HL-60 (cell line): ENCODE data around the gene PERM1.
A peak's percentile ranks its signal among the peaks of the same experiment; 100 is the strongest.

Source experiments
- DNase-seq, 2 experiments: peaks; one replicate each; pipeline ENCODE4 v3.0.0-alpha.2; 2010 to 2020; ENCODE audit warnings: low read depth in 1 of 2, low spot score in 1 of 2
- H3K27ac ChIP-seq: fragments of 250-450 bp; sonication (Bioruptor Pico); replicated peaks from 2 replicates; pipeline ENCODE4 v1.5.1; 2020; ENCODE audit warnings: mild to moderate bottlenecking, moderate library complexity
- H3K27me3 ChIP-seq: fragments of 250-450 bp; sonication (Bioruptor Pico); 2 replicates; pipeline ENCODE4 v1.5.1; 2021; ENCODE audit warnings: mild to moderate bottlenecking, moderate library complexity; ENCODE audit not compliant: insufficient read depth, poor library complexity, severe bottlenecking
- H3K4me3 ChIP-seq: replicated peaks from 2 replicates; pipeline ENCODE4 v1.5.1; 2011; ENCODE audit warnings: mild to moderate bottlenecking, control low read depth, low read length; ENCODE audit not compliant: insufficient read depth
- GABPA ChIP-seq: IDR thresholded peaks from 2 replicates; pipeline ENCODE4 v1.6.1; 2012; ENCODE audit warnings: low read depth
- POLR2AphosphoS5 ChIP-seq: IDR thresholded peaks from 2 replicates; pipeline ENCODE4 v1.6.1; 2012; ENCODE audit warnings: low read depth
- REST ChIP-seq: IDR thresholded peaks from 2 replicates; pipeline ENCODE4 v1.6.1; 2012; ENCODE audit warnings: low read depth; ENCODE audit not compliant: insufficient replicate concordance
- SPI1 ChIP-seq: IDR thresholded peaks from 2 replicates; pipeline ENCODE4 v1.6.1; 2012; ENCODE audit warnings: low read depth, mild to moderate bottlenecking, borderline replicate concordance
- TF ChIP-seq, protein P1 (sequence below): IDR thresholded peaks from one replicate; pipeline ENCODE4 v1.5.1; 2011; ENCODE audit warnings: low read length, control low read depth, inconsistent platforms; ENCODE audit not compliant: insufficient read depth

PERM1 gene

GRCh38 chr1:975896-976683 lies 5.8 kb downstream of the PERM1 start:
- no peak for TF ChIP-seq GABPA
- TF ChIP-seq, protein P1, sequence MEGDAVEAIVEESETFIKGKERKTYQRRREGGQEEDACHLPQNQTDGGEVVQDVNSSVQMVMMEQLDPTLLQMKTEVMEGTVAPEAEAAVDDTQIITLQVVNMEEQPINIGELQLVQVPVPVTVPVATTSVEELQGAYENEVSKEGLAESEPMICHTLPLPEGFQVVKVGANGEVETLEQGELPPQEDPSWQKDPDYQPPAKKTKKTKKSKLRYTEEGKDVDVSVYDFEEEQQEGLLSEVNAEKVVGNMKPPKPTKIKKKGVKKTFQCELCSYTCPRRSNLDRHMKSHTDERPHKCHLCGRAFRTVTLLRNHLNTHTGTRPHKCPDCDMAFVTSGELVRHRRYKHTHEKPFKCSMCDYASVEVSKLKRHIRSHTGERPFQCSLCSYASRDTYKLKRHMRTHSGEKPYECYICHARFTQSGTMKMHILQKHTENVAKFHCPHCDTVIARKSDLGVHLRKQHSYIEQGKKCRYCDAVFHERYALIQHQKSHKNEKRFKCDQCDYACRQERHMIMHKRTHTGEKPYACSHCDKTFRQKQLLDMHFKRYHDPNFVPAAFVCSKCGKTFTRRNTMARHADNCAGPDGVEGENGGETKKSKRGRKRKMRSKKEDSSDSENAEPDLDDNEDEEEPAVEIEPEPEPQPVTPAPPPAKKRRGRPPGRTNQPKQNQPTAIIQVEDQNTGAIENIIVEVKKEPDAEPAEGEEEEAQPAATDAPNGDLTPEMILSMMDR: peak; percentile 22
- Histone ChIP-seq H3K27me3 (peaks cover 27% of the 10 kb centered on the region), H3K4me3 (no peak overlapping the region), H3K27ac (no peak overlapping the region)
- DNase-seq: peak in 1 of 2 experiments; percentile 68

GRCh38 chr1:975365-975764 lies 6.5 kb downstream of the PERM1 start:
- Histone ChIP-seq H3K27me3 (peaks cover 30% of the 10 kb centered on the region), H3K27ac (no peak overlapping the region), H3K4me3 (no peak overlapping the region)
- DNase-seq: no peak
- TF ChIP-seq GABPA (no peak), SPI1 (no peak), POLR2AphosphoS5 (no peak)
- TF ChIP-seq, protein P1: no peak

- Histone ChIP-seq H3K27ac (no peak overlapping the region), H3K4me3 (no peak overlapping the region), H3K27me3 (peaks cover 26% of the 10 kb centered on the region)
- TF ChIP-seq POLR2AphosphoS5 (no peak), SPI1 (no peak), GABPA (no peak), REST (no peak)
- TF ChIP-seq, protein P1: no peak
- DNase-seq: no peak
These were observed 7.1 kb downstream of the PERM1 start for GRCh38 chr1:974687-975328.

DNA sequence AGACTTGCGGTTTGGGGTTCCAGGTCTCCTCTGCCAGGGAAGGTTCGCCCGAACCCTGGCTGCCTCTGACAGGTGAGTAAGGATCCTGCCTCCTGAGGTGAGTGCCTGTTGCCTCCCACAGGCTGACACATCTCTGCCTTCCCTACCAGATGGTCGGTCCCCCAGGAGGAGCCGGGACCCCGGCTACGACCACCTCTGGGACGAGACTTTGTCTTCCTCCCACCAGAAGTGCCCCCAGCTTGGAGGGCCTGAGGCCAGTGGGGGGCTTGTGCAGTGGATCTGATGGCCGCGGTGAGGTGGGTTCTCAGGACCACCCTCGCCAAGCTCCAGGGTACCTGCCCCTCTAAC lies 7.6 kb downstream of the PERM1 start:
- TF ChIP-seq POLR2AphosphoS5 (no peak), SPI1 (no peak), GABPA (no peak), REST (no peak)
- TF ChIP-seq, protein P1: no peak
- Histone ChIP-seq H3K4me3 (no peak overlapping the region), H3K27ac (no peak overlapping the region), H3K27me3 (peaks cover 25% of the 10 kb centered on the region)
- DNase-seq: no peak
